Neural cell (in vitro differentiated cells): ENCODE data around the gene IMPA2. TPM values are rescaled to one million over a fixed set of nuclear protein-coding genes. Genes with fewer than 3 reads are reported as not detected.

Experiments used
- H2AFZ ChIP-seq: fragments of 200-600, 300-800 bp; sonication (generic), shearing (Covaris generic); 2 replicates; pipeline ENCODE4 v1.6.0; 2014; ENCODE audit warnings: low read depth, mild to moderate bottlenecking, antibody characterized with exemption, low read length, moderate library complexity
- H3F3A ChIP-seq: fragments of 200-600 bp; shearing (Covaris generic); 2 replicates; pipeline ENCODE4 v1.6.1; 2016; ENCODE audit warnings: mild to moderate bottlenecking, moderate library complexity, mixed read lengths, antibody characterized with exemption, low read length; ENCODE audit not compliant: insufficient read depth, poor library complexity, severe bottlenecking
- H3K27ac ChIP-seq: fragments of 200-600, 300-800 bp; sonication (generic), shearing (Covaris generic); 2 replicates; pipeline ENCODE4 v1.5.1; 2014; ENCODE audit warnings: mild to moderate bottlenecking, low read length, moderate library complexity
- H3K27me3 ChIP-seq: fragments of 300-800, 200-600 bp; sonication (generic), shearing (Covaris generic); 2 replicates; pipeline ENCODE4 v1.6.0; 2014; ENCODE audit warnings: mild to moderate bottlenecking, low read depth, low read length, moderate library complexity; ENCODE audit not compliant: insufficient read depth
- H3K36me3 ChIP-seq: fragments of 300-800, 200-600 bp; sonication (generic), shearing (Covaris generic); 2 replicates; pipeline ENCODE4 v1.5.1; 2014; ENCODE audit warnings: mild to moderate bottlenecking, antibody characterized with exemption, low read length, moderate library complexity; ENCODE audit not compliant: insufficient read depth
- H3K4me2 ChIP-seq: fragments of 300-800, 200-600 bp; sonication (generic), shearing (Covaris generic); 2 replicates; pipeline ENCODE4 v1.6.0; 2014; ENCODE audit warnings: mild to moderate bottlenecking, low read length
- H3K4me3 ChIP-seq: fragments of 300-800, 200-600 bp; sonication (generic), shearing (Covaris generic); 2 replicates; pipeline ENCODE4 v1.5.1; 2014; ENCODE audit warnings: mild to moderate bottlenecking, low read length, moderate library complexity
- H3K79me2 ChIP-seq: fragments of 200-600 bp; shearing (Covaris generic); replicated peaks from 2 replicates; pipeline ENCODE4 v1.6.0; 2014; ENCODE audit warnings: mild to moderate bottlenecking, low read length, moderate library complexity; ENCODE audit not compliant: insufficient read depth
- H3K9ac ChIP-seq: fragments of 300-800, 200-600 bp; sonication (generic), shearing (Covaris generic); 2 replicates; pipeline ENCODE4 v1.6.1; 2016; ENCODE audit warnings: mild to moderate bottlenecking, low read length, mixed read lengths
- H3K9me2 ChIP-seq: fragments of 200-600 bp; shearing (Covaris generic); 2 replicates; pipeline ENCODE4 v1.6.1; 2016; ENCODE audit warnings: mild to moderate bottlenecking, low read length, mixed read lengths; ENCODE audit not compliant: insufficient read depth
- H3K9me3 ChIP-seq: fragments of 200-600, 300-800 bp; sonication (generic), shearing (Covaris generic); 2 replicates; pipeline ENCODE4 v1.6.1; 2016; ENCODE audit warnings: mild to moderate bottlenecking, mixed run types, low read length, moderate library complexity, mixed read lengths
- H4K20me1 ChIP-seq: fragments of 200-600 bp; shearing (Covaris generic); 2 replicates; pipeline ENCODE4 v1.6.1; 2016; ENCODE audit warnings: mild to moderate bottlenecking, mixed run types; ENCODE audit not compliant: insufficient read depth
- EP300 ChIP-seq: fragments of 450-650 bp; conservative IDR thresholded peaks from 2 replicates; pipeline ENCODE4 v1.6.1; 2014; ENCODE audit warnings: antibody characterized with exemption, mild to moderate bottlenecking, moderate library complexity; ENCODE audit not compliant: poor library complexity, severe bottlenecking
- EZH2 ChIP-seq: fragments of 200-600, 300-800 bp; shearing (Covaris generic), sonication (generic); IDR thresholded peaks from 2 replicates; pipeline ENCODE4 v1.6.1; 2014; ENCODE audit warnings: antibody characterized with exemption, low read length, borderline replicate concordance, mild to moderate bottlenecking; ENCODE audit not compliant: insufficient read depth, poor library complexity, severe bottlenecking
- MXI1 ChIP-seq: fragments of 450-650 bp; conservative IDR thresholded peaks from 2 replicates; pipeline ENCODE4 v1.6.1; 2014; ENCODE audit warnings: antibody characterized with exemption, mild to moderate bottlenecking; ENCODE audit not compliant: poor library complexity, severe bottlenecking
- POLR2AphosphoS5 ChIP-seq: IDR thresholded peaks from 2 replicates; pipeline ENCODE4 v1.6.1; 2012
- RAD21 ChIP-seq: fragments of 450-650 bp; conservative IDR thresholded peaks from 2 replicates; pipeline ENCODE4 v1.6.1; 2014; ENCODE audit warnings: antibody characterized with exemption, mild to moderate bottlenecking, moderate library complexity
- SMC3 ChIP-seq: fragments of 450-650 bp; conservative IDR thresholded peaks from 2 replicates; pipeline ENCODE4 v1.6.1; 2014; ENCODE audit warnings: antibody characterized with exemption, mild to moderate bottlenecking, moderate library complexity; ENCODE audit not compliant: poor library complexity
- TAF1 ChIP-seq: IDR thresholded peaks from 2 replicates; pipeline ENCODE4 v1.6.1; 2012; ENCODE audit warnings: low read depth
- polyA plus RNA-seq: library from polyadenylated mRNA; depleted of rRNA; stranded (reverse); fragments of >200 nt; gene quantifications from 2 replicates; pipeline ENCODE4 v1.2.3, GENCODE V29; 2014
- TF ChIP-seq, protein P1 (sequence below): IDR thresholded peaks from 2 replicates; pipeline ENCODE4 v1.6.1; 2012; ENCODE audit warnings: borderline replicate concordance
- TF ChIP-seq, protein P2 (sequence below): fragments of 450-650 bp; IDR thresholded peaks from 2 replicates; pipeline ENCODE4 v1.5.1; 2014; ENCODE audit warnings: antibody characterized with exemption, mild to moderate bottlenecking, moderate library complexity; ENCODE audit not compliant: poor library complexity, severe bottlenecking

Gene IMPA2
- polyA plus RNA-seq, 1 donor from 2014 or later = 2.7 TPM

DNA sequence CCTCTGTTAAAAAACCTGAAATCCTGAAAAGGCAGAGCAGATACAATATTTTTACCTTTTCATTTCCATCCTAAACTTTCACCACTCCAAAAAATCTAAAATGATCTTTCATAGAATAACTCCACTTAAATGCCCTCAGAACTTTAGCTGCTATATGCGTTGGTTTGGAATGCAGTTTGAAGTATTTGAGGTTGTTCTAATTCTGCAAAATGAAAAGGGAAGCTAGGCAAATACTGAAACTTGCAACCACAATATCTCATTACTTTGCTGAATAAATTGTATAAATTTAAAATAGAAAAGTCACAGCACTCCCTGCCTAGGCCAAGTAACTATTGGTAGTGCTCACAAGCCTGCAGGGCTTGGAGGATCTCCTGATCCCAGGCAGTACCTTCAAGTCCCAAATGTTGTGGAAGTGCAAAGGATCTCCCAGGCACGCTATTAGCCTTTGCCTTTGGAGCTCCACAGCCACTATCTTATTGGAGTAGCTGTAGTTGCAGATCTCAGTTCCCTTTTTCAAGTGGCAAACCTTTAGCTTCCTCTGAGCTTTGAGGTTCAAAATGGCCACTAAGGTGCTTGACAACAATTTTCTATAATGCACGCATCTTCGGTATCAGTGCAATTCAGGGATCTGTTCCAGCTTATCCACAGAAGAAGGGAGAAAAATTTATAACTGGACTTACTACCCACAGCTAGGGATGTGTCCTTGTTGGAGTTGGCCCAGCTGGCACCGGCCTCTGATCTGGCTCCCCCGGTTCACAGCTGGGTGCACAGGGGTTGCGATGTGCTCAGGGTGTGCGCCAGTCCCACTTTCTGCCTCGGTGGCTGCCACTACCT lies 68.9 kb downstream of the IMPA2 start:
- Histone ChIP-seq H3K4me2 (no peak overlapping the region), H3K79me2 (no peaks in the 10 kb centered on the region), H3K27ac (no peak overlapping the region), H3F3A (no peaks in the 10 kb centered on the region), H3K36me3 (no peaks in the 10 kb centered on the region), H3K4me3 (no peak overlapping the region), H3K27me3 (no peaks in the 10 kb centered on the region), H3K9me3 (no peaks in the 10 kb centered on the region), H4K20me1 (no peaks in the 10 kb centered on the region), H3K9me2 (no peaks in the 10 kb centered on the region), H3K9ac (no peak overlapping the region), H2AFZ (no peak overlapping the region)
- TF ChIP-seq TAF1 (no peak), EP300 (no peak), SMC3 (no peak), RAD21 (no peak), EZH2 (no peak), POLR2AphosphoS5 (no peak), MXI1 (no peak)
- TF ChIP-seq, protein P1, sequence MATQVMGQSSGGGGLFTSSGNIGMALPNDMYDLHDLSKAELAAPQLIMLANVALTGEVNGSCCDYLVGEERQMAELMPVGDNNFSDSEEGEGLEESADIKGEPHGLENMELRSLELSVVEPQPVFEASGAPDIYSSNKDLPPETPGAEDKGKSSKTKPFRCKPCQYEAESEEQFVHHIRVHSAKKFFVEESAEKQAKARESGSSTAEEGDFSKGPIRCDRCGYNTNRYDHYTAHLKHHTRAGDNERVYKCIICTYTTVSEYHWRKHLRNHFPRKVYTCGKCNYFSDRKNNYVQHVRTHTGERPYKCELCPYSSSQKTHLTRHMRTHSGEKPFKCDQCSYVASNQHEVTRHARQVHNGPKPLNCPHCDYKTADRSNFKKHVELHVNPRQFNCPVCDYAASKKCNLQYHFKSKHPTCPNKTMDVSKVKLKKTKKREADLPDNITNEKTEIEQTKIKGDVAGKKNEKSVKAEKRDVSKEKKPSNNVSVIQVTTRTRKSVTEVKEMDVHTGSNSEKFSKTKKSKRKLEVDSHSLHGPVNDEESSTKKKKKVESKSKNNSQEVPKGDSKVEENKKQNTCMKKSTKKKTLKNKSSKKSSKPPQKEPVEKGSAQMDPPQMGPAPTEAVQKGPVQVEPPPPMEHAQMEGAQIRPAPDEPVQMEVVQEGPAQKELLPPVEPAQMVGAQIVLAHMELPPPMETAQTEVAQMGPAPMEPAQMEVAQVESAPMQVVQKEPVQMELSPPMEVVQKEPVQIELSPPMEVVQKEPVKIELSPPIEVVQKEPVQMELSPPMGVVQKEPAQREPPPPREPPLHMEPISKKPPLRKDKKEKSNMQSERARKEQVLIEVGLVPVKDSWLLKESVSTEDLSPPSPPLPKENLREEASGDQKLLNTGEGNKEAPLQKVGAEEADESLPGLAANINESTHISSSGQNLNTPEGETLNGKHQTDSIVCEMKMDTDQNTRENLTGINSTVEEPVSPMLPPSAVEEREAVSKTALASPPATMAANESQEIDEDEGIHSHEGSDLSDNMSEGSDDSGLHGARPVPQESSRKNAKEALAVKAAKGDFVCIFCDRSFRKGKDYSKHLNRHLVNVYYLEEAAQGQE = no peak
- TF ChIP-seq, protein P2, sequence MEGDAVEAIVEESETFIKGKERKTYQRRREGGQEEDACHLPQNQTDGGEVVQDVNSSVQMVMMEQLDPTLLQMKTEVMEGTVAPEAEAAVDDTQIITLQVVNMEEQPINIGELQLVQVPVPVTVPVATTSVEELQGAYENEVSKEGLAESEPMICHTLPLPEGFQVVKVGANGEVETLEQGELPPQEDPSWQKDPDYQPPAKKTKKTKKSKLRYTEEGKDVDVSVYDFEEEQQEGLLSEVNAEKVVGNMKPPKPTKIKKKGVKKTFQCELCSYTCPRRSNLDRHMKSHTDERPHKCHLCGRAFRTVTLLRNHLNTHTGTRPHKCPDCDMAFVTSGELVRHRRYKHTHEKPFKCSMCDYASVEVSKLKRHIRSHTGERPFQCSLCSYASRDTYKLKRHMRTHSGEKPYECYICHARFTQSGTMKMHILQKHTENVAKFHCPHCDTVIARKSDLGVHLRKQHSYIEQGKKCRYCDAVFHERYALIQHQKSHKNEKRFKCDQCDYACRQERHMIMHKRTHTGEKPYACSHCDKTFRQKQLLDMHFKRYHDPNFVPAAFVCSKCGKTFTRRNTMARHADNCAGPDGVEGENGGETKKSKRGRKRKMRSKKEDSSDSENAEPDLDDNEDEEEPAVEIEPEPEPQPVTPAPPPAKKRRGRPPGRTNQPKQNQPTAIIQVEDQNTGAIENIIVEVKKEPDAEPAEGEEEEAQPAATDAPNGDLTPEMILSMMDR = no peak

DNA sequence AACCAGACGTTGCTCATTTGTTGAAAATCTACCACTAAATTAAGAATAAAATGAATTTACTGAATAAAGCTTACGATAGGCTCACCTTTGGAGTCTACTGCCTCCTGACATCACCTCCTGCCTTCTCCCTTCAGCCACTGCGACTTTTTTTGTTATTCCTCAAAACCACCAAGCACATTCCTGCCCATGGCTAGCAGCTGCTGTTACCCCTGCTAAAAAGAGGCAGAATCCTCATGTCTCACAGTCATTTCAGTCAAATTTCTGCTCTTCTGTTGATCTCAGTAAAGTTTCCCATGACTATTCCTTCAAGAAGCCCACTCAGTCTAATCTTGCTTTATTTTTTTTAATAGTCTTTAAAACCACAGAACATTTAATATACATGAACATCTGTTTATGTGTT lies 71.6 kb downstream of the IMPA2 start:
- H2AFZ ChIP-seq = no peak overlapping the region
- no peaks in the 10 kb centered on the region for H3K27me3 ChIP-seq
- H3K79me2 ChIP-seq = no peaks in the 10 kb centered on the region
- H3K27ac ChIP-seq = no peak overlapping the region
- no peaks in the 10 kb centered on the region for H3K9me2 ChIP-seq
- H3K4me3 ChIP-seq = no peak overlapping the region
- H3K36me3 ChIP-seq = no peaks in the 10 kb centered on the region
- TF ChIP-seq SMC3 = no peak
- no peak for TF ChIP-seq POLR2AphosphoS5
- TF ChIP-seq, protein P1 = no peak
- TF ChIP-seq EP300 = no peak
- no peak for TF ChIP-seq TAF1
- TF ChIP-seq RAD21 = no peak
- TF ChIP-seq EZH2 = no peak
- TF ChIP-seq MXI1 = no peak
- TF ChIP-seq, protein P2 = no peak
- no peaks in the 10 kb centered on the region for H3K9me3 ChIP-seq
- H3F3A ChIP-seq = no peaks in the 10 kb centered on the region
- H4K20me1 ChIP-seq = no peaks in the 10 kb centered on the region
- no peak overlapping the region for H3K4me2 ChIP-seq
- no peak overlapping the region for H3K9ac ChIP-seq
